Neuron (in vitro differentiated cells): ENCODE data around the gene TBRG4.

Experiments used
- H2AFZ ChIP-seq: one replicate; pipeline ENCODE4 v1.6.1; 2013; ENCODE audit warnings: low read depth, mild to moderate bottlenecking, inconsistent platforms, low read length, moderate library complexity
- H3K27me3 ChIP-seq: one replicate; pipeline ENCODE4 v1.6.1; 2013; ENCODE audit warnings: low read length; ENCODE audit not compliant: insufficient read depth
- H3K36me3 ChIP-seq: one replicate; pipeline ENCODE4 v1.6.1; 2013; ENCODE audit warnings: low read length; ENCODE audit not compliant: insufficient read depth
- H3K4me1 ChIP-seq: one replicate; pipeline ENCODE4 v1.6.1; 2013; ENCODE audit warnings: low read length; ENCODE audit not compliant: insufficient read depth
- H3K4me3 ChIP-seq: 2 replicates; pipeline ENCODE4 v1.5.1; 2013; ENCODE audit warnings: mild to moderate bottlenecking, low read length, moderate library complexity
- H3K9me3 ChIP-seq: one replicate; pipeline ENCODE4 v1.6.1; 2013; ENCODE audit warnings: low read length

Gene TBRG4

DNA sequence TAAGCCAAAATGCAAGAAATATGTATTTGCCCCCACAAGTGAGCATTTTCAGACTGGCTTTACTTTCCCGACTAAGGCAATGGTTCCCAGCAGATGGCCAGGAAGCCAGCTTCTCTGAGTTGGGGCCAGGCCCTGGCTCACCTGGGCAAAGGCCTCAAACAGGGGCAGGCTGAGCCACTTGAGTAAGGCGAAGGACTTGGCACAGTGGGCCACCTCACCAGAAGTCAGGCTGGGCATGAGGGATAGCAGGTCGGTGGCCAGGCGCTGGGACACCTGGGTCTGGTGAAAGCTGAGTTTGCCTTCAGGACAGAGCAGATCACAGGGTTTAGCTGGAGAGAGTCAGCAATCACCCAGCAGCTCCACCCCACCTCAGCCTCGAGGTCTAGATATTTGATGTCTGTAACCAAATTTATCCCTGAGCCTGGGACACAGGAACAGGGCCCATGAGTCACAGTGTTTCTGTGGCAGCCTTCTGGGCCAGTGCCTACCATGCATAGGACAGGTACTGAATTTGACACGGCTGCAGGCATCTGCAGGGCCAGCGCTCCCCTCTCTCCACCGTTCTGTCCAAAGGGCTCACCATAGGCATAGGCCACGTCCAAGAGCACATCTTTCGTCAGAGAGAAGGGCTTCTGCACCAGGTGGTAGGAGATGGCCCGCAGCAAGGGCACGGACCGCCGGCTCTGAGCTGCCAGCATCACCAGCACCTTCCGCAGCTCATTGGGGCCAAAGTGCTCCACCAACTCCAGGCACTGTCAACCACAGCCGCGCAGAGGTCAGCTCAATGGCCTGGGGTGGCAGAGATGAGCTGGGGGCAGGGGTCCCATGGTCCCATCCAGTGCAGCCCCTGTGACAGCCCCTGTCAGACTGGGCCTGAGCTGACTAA lies 7.3 kb downstream of the TBRG4 start:
- no peaks in the 10 kb centered on the region for H3K27me3 ChIP-seq
- no peaks in the 10 kb centered on the region for H3K9me3 ChIP-seq
- H3K4me1 ChIP-seq: peaks cover 7% of the 10 kb centered on the region
- peaks cover 98% of the 10 kb centered on the region for H3K36me3 ChIP-seq
- no peak overlapping the region for H3K4me3 ChIP-seq
- no peak overlapping the region for H2AFZ ChIP-seq

DNA sequence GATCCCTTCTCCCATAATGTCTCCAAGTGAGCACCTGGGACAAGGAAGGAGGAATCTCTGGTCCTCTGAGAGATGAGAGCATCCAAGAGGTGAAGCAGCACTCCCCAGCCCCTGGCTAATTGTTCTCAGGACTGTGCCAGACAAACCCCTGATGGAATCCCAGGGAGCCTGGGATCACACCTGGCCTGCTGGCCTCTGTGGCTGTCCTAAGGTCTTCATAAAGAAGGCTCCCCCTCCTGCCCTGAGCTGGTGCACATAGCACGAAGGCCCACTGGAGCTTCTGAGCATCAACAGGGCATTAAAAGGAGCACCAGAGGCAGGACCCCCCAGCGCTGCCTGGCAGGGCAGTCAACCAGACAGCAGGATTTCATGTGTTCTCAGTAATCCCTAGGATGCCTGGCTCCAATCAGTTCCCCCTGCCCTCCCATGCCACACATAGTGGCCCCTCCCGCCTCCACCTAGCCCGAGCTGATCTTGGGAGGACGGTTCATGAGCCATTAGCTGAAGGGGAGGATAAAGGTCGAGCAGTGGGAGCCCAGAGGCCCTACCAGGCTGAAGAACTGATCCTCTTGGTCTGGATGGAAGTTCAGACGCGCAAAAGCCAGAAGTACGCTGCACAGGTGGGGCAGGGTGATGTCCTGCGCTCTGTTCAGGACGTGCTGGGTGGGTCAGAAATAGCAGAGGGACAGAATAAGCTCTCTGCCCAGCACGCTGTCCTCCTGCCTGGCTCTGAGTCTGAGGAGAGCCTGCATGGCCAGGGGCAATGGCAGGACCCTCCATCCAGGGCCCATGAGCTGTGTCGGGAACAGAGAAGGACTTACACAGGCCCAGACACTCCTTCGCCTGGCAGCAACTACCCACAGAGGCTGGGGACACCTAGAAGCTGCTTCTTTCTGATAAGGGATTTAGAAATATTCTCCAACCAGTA lies 8.4 kb downstream of the TBRG4 start:
- Histone ChIP-seq H3K4me3 (no peak overlapping the region), H2AFZ (no peak overlapping the region), H3K4me1 (no peaks in the 10 kb centered on the region), H3K9me3 (no peaks in the 10 kb centered on the region), H3K36me3 (peaks cover 89% of the 10 kb centered on the region), H3K27me3 (no peaks in the 10 kb centered on the region)

GRCh38 chr7:45101748-45102147 lies 9.7 kb downstream of the TBRG4 start:
- no peaks in the 10 kb centered on the region for H3K4me1 ChIP-seq
- no peaks in the 10 kb centered on the region for H3K27me3 ChIP-seq
- H3K4me3 ChIP-seq: no peak overlapping the region
- no peak overlapping the region for H2AFZ ChIP-seq
- peaks cover 77% of the 10 kb centered on the region for H3K36me3 ChIP-seq
- H3K9me3 ChIP-seq: no peaks in the 10 kb centered on the region

GRCh38 chr7:45100761-45101480 lies 10.6 kb downstream of the TBRG4 start:
- H3K4me1 ChIP-seq: no peaks in the 10 kb centered on the region
- peaks cover 69% of the 10 kb centered on the region for H3K36me3 ChIP-seq
- H3K27me3 ChIP-seq: no peaks in the 10 kb centered on the region
- no peaks in the 10 kb centered on the region for H3K9me3 ChIP-seq
- H2AFZ ChIP-seq: no peak overlapping the region
- H3K4me3 ChIP-seq: no peak overlapping the region

GRCh38 chr7:45099891-45100760 lies 11.4 kb downstream of the TBRG4 start:
- no peaks in the 10 kb centered on the region for H3K4me1 ChIP-seq
- no peaks in the 10 kb centered on the region for H3K27me3 ChIP-seq
- H3K4me3 ChIP-seq: no peak overlapping the region
- no peak overlapping the region for H2AFZ ChIP-seq
- peaks cover 61% of the 10 kb centered on the region for H3K36me3 ChIP-seq
- H3K9me3 ChIP-seq: no peaks in the 10 kb centered on the region

GRCh38 chr7:45098983-45099839 lies 12.3 kb downstream of the TBRG4 start:
- peaks cover 52% of the 10 kb centered on the region for H3K36me3 ChIP-seq
- H3K4me3 ChIP-seq: no peak overlapping the region
- H3K9me3 ChIP-seq: no peaks in the 10 kb centered on the region
- H3K27me3 ChIP-seq: no peaks in the 10 kb centered on the region
- no peak overlapping the region for H2AFZ ChIP-seq
- no peaks in the 10 kb centered on the region for H3K4me1 ChIP-seq

DNA sequence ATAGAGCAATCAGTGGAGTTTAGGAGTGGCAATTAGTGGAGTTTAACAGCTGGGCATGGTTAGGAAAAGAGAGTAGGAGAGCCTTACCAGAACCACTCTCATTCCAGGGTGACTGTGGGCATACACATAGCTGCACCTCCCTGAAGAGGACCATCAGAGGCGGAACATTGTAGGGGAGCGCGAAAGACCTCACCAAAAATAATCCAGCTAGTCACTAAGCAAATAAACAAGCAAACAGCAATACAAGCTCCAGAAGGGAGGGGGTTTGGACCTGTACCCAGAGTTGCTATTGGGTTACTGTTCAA lies 18.6 kb downstream of the TBRG4 start:
- no peaks in the 10 kb centered on the region for H3K36me3 ChIP-seq
- H3K9me3 ChIP-seq: no peaks in the 10 kb centered on the region
- H3K4me1 ChIP-seq: peaks cover 8% of the 10 kb centered on the region
- no peak overlapping the region for H2AFZ ChIP-seq
- H3K27me3 ChIP-seq: no peaks in the 10 kb centered on the region
- H3K4me3 ChIP-seq: no peak overlapping the region

- peaks cover 8% of the 10 kb centered on the region for H3K4me1 ChIP-seq
- no peak overlapping the region for H3K4me3 ChIP-seq
- no peaks in the 10 kb centered on the region for H3K9me3 ChIP-seq
- H2AFZ ChIP-seq: no peak overlapping the region
- no peaks in the 10 kb centered on the region for H3K36me3 ChIP-seq
- H3K27me3 ChIP-seq: no peaks in the 10 kb centered on the region
Measured at GRCh38 chr7:45092100-45092930, 19.2 kb downstream of the TBRG4 start.

- Histone ChIP-seq H3K36me3 (peaks cover 6% of the 10 kb centered on the region), H3K27me3 (no peaks in the 10 kb centered on the region), H3K4me3 (peak overlapping the region; percentile 76), H3K9me3 (no peaks in the 10 kb centered on the region), H2AFZ (peak overlapping the region; percentile 95), H3K4me1 (peaks cover 8% of the 10 kb centered on the region)
Measured at GRCh38 chr7:45089341-45089891, 22.1 kb downstream of the TBRG4 start.

- Histone ChIP-seq H3K9me3 (no peaks in the 10 kb centered on the region), H3K36me3 (peaks cover 6% of the 10 kb centered on the region), H3K4me3 (peak within 1 kb of the TSS; percentile 76), H2AFZ (peak within 1 kb of the TSS; percentile 95), H3K4me1 (peaks cover 8% of the 10 kb centered on the region), H3K27me3 (no peaks in the 10 kb centered on the region)
Measured at GRCh38 chr7:45088821-45089340, 22.6 kb downstream of the TBRG4 start, which contains the start of gene NACAD. Gene NACAD, minus strand, starts transcription at chr7:45088969. Its CDS starts 75 bp downstream, at chr7:45088894.
